Measurements from ENCODE around the gene UCN3.

The UCN3 gene

GRCh38 chr10:5364890-5365338 lies at the start of gene UCN3:
UCN3 (plus strand) TSS chr10:5364966; CDS start chr10:5373721, 8,755 bp downstream.
- no peak for DNase-seq

- peak; percentile 42 to 58 for DNase-seq
Measured at GRCh38 chr10:5317547-5318107, 47.1 kb upstream of the UCN3 start.

GRCh38 chr10:5318148-5318547 lies 46.6 kb upstream of the UCN3 start:
- DNase-seq, result no peak

GRCh38 chr10:5319863-5320262 lies 44.9 kb upstream of the UCN3 start:
- DNase-seq, result no peak

- DNase-seq, result no peak
Measured at GRCh38 chr10:5321273-5321672, 43.5 kb upstream of the UCN3 start.

GRCh38 chr10:5323446-5323845 lies 41.3 kb upstream of the UCN3 start:
- no peak for DNase-seq

- no peak for DNase-seq
Measured at GRCh38 chr10:5325076-5325475, 39.7 kb upstream of the UCN3 start.

- peak in 1 of 2 donors; percentile 4 for DNase-seq
Measured at GRCh38 chr10:5334196-5334880, 30.4 kb upstream of the UCN3 start.

- DNase-seq, result no peak
Measured at GRCh38 chr10:5338010-5338409, 26.8 kb upstream of the UCN3 start.

GRCh38 chr10:5343092-5343491 lies 21.7 kb upstream of the UCN3 start:
- DNase-seq, result no peak

GRCh38 chr10:5343561-5343960 lies 21.2 kb upstream of the UCN3 start:
- DNase-seq, result peak; percentile 27 to 29

- no peak for DNase-seq
Measured at GRCh38 chr10:5343979-5344378, 20.8 kb upstream of the UCN3 start.

GRCh38 chr10:5344746-5345145 lies 20.0 kb upstream of the UCN3 start:
- no peak for DNase-seq

- DNase-seq, result no peak
Measured at GRCh38 chr10:5346881-5347280, 17.9 kb upstream of the UCN3 start.

GRCh38 chr10:5349362-5349761 lies 15.4 kb upstream of the UCN3 start:
- DNase-seq, result no peak

- no peak for DNase-seq
Measured at GRCh38 chr10:5354068-5354467, 10.7 kb upstream of the UCN3 start.

GRCh38 chr10:5355594-5356301 lies 9.0 kb upstream of the UCN3 start:
- DNase-seq, result no peak

GRCh38 chr10:5356302-5356763 lies 8.4 kb upstream of the UCN3 start:
- no peak for DNase-seq

- no peak for DNase-seq
Measured at GRCh38 chr10:5360318-5360915, 4.3 kb upstream of the UCN3 start.

- DNase-seq, result no peak
Measured at GRCh38 chr10:5361966-5362365, 2.8 kb upstream of the UCN3 start.

- no peak for DNase-seq
Measured at GRCh38 chr10:5362873-5363272, 1.9 kb upstream of the UCN3 start.

- no peak for DNase-seq
Measured at GRCh38 chr10:5364374-5364773, 392 bp upstream of the UCN3 start.

GRCh38 chr10:5365928-5366327 lies 1.2 kb downstream of the UCN3 start:
- no peak for DNase-seq
